Heart left ventricle (tissue), 13 donors: ENCODE results near the gene CDH26.

Experiments
- CTCF ChIP-seq, 12 donors: fragments of 200-600 bp; sonication (generic) in 4 of 12; IDR thresholded peaks; one replicate each; pipeline versions ENCODE4 v1.5.0 to v1.8.0; 2018 to 2022; ENCODE audit warnings: antibody characterized with exemption in 12 of 12, mild to moderate bottlenecking in 5 of 12
- POLR2A ChIP-seq, 2 donors: fragments of 450-650 bp; IDR thresholded peaks; one replicate each; pipeline ENCODE4 v1.6.1; 2017; ENCODE audit warnings: antibody characterized with exemption in 2 of 2, mild to moderate bottlenecking in 2 of 2, moderate library complexity in 2 of 2
- donor health status: ischemic (EF 13 %, LVEDD 7.1; RV severe dilation, severe dysfunction).
- donor health status: DM: no; HTN: yes; CAD: no.
- donor health status: DM: no; HTN: no; CAD: no.
- donor health status: ischemic (EF 25% LVEDD 6.9; RV normal size, moderate dysfunction).
- donor health status: ischemic (EF 25% LVEDD 5.7; RV mildly dilated, moderate dysfunction).
- donor health status: ischemic (EF 35%, LVEDD 5.7; RV mildly dilated, moderate dysfunction).
- donor health status: nonischemic (EF 11% LVEDD 7.7; RV severe dilation, severe dysfunction).
- donor health status: DM: yes; HTN: yes; CAD: no.
- donor health status: PGD.
- donor health status: ischemic (EF 29% LVEDD 5.4; RV normal size, mild dysfunction).
- donor health status: nonischemic (EF 23%, LVEDD 6.1; RV moderate dilation, normal function).

GRCh38 chr20:59931511-59932312 is 26.5 kb upstream of the CDH26 start:
- TF ChIP-seq CTCF (IDR thresholded peaks at IDR 0.05) (no peak), POLR2A (IDR thresholded peaks at IDR 0.05) (no peak)
